SK-N-SH (cell line): ENCODE results near the gene CYLD. TPM values are rescaled to one million over a fixed set of nuclear protein-coding genes. Genes with fewer than 3 reads are reported as not detected.

ENCODE experiments used
- CTCF ChIA-PET: fragments of 300-600, 350-600 bp; formaldehyde crosslinking; extraction: SDS; loops from one replicate; lab custom pipeline; 2021; lab: Yijun Ruan, JAX
- POLR2A ChIA-PET: fragments of 350-600 bp; sonication (Branson Sonifier 250); formaldehyde crosslinking; extraction: SDS; loops from one replicate; lab custom pipeline; 2020; ENCODE audit warnings: antibody characterized with exemption, inconsistent platforms; lab: Yijun Ruan, JAX
- DNase-seq: peaks from one replicate; pipeline ENCODE4 v3.0.0; 2012
- H2AFZ ChIP-seq: fragments of 200-600 bp; sonication (generic); 2 replicates; pipeline ENCODE4 v1.8.1; 2016; ENCODE audit warnings: antibody characterized with exemption, mild to moderate bottlenecking, low read depth
- H3F3A ChIP-seq: fragments of 200-600 bp; sonication (generic); replicated peaks from 2 replicates; pipeline ENCODE3; 2016; ENCODE audit warnings: antibody characterized with exemption, mild to moderate bottlenecking; ENCODE audit not compliant: insufficient read depth
- H3K27ac ChIP-seq, 2 experiments: fragments of 200-500 bp in 1 of 2; fragments of 200-600 bp in 1 of 2; sonication (Bioruptor generic) in 1 of 2; sonication (generic), shearing (Covaris generic) in 1 of 2; 2 replicates each; pipeline versions ENCODE4 v1.5.1 to v1.6.1; 2014 to 2016; ENCODE audit warnings: low read depth in 2 of 2, inconsistent platforms in 1 of 2, low read length in 1 of 2, mild to moderate bottlenecking in 1 of 2, mixed read lengths in 1 of 2
- H3K27me3 ChIP-seq: fragments of 200-600 bp; sonication (generic), shearing (Covaris generic); 2 replicates; pipeline ENCODE4 v1.6.1; 2016; ENCODE audit warnings: mixed run types; ENCODE audit not compliant: insufficient read depth
- H3K36me3 ChIP-seq, 2 experiments: fragments of 200-500 bp in 1 of 2; fragments of 200-600 bp in 1 of 2; sonication (Bioruptor generic) in 1 of 2; sonication (generic) in 1 of 2; replicated peaks in 1 of 2; 2 replicates each; pipeline versions ENCODE3 to v1.5.1; 2014 to 2016; ENCODE audit warnings: low read length in 1 of 2, mild to moderate bottlenecking in 1 of 2; ENCODE audit not compliant: insufficient read depth in 2 of 2, control insufficient read depth in 1 of 2
- H3K4me1 ChIP-seq, 2 experiments: fragments of 200-500 bp in 1 of 2; fragments of 200-600 bp in 1 of 2; sonication (Bioruptor generic) in 1 of 2; sonication (generic), shearing (Covaris generic) in 1 of 2; 2 replicates each; pipeline versions ENCODE4 v1.5.1 to v1.6.1; 2014 to 2016; ENCODE audit warnings: low read depth in 1 of 2, low read length in 1 of 2, mixed run types in 1 of 2; ENCODE audit not compliant: insufficient read depth in 2 of 2, control insufficient read depth in 1 of 2
- H3K4me2 ChIP-seq: fragments of 200-600 bp; sonication (generic), shearing (Covaris generic); 2 replicates; pipeline ENCODE4 v1.6.1; 2017; ENCODE audit warnings: mixed run types
- H3K4me3 ChIP-seq, 2 experiments: fragments of 200-500 bp in 1 of 2; fragments of 200-600 bp in 1 of 2; sonication (Bioruptor generic) in 1 of 2; sonication (generic), shearing (Covaris generic) in 1 of 2; 2 replicates each; pipeline versions ENCODE4 v1.5.1 to v1.8.1; 2014 to 2016; ENCODE audit warnings: low read depth in 2 of 2, inconsistent platforms in 1 of 2, low read length in 1 of 2, mild to moderate bottlenecking in 1 of 2, mixed read lengths in 1 of 2, moderate library complexity in 1 of 2
- H3K79me2 ChIP-seq: fragments of 200-600 bp; sonication (generic); 2 replicates; pipeline ENCODE4 v1.8.1; 2017; ENCODE audit warnings: mild to moderate bottlenecking; ENCODE audit not compliant: insufficient read depth
- H3K9ac ChIP-seq: fragments of 200-600 bp; sonication (generic); 2 replicates; pipeline ENCODE4 v1.6.1; 2017; ENCODE audit warnings: mixed run types
- H3K9me2 ChIP-seq: fragments of 200-600 bp; sonication (generic); 2 replicates; pipeline ENCODE4 v1.6.1; 2017; ENCODE audit warnings: mixed run types
- H3K9me3 ChIP-seq: fragments of 200-600 bp; sonication (generic); 2 replicates; pipeline ENCODE4 v1.6.1; 2017; ENCODE audit warnings: mixed run types, mild to moderate bottlenecking, moderate library complexity
- H4K20me1 ChIP-seq: fragments of 200-600 bp; sonication (generic); 2 replicates; pipeline ENCODE4 v1.6.1; 2017; ENCODE audit warnings: mild to moderate bottlenecking, mixed run types; ENCODE audit not compliant: insufficient read depth
- FOSL2 ChIP-seq: IDR thresholded peaks from 2 replicates; pipeline ENCODE4 v1.4.0; 2012; ENCODE audit warnings: low read depth, mild to moderate bottlenecking, moderate library complexity, borderline replicate concordance
- FOXM1 ChIP-seq: IDR thresholded peaks from 2 replicates; pipeline ENCODE4 v1.4.0; 2012; ENCODE audit warnings: low read depth, mild to moderate bottlenecking
- GATA2 ChIP-seq: sonication (generic); formaldehyde crosslinking; IDR thresholded peaks from 2 replicates; pipeline ENCODE4 v1.5.0; 2020; ENCODE audit warnings: mild to moderate bottlenecking, missing genetic modification reagents
- MXI1 ChIP-seq: IDR thresholded peaks from 2 replicates; pipeline ENCODE4 v1.6.1; 2012; ENCODE audit warnings: mild to moderate bottlenecking, low read depth, low read length, improper control_type of control experiment
- NFIC ChIP-seq: IDR thresholded peaks from 2 replicates; pipeline ENCODE4 v1.4.0; 2012; ENCODE audit warnings: borderline replicate concordance
- POLR2AphosphoS5 ChIP-seq: IDR thresholded peaks from 2 replicates; pipeline ENCODE4 v1.6.1; 2012; ENCODE audit warnings: low read depth, low read length
- RAD21 ChIP-seq: IDR thresholded peaks from 2 replicates; pipeline ENCODE4 v1.6.1; 2012; ENCODE audit warnings: mild to moderate bottlenecking, low read length
- RFX5 ChIP-seq: IDR thresholded peaks from 2 replicates; pipeline ENCODE4 v1.6.1; 2012; ENCODE audit warnings: mild to moderate bottlenecking, improper control_type of control experiment, low read length
- RXRA ChIP-seq: IDR thresholded peaks from 2 replicates; pipeline ENCODE4 v1.4.0; 2012; ENCODE audit warnings: low read depth, mild to moderate bottlenecking, borderline replicate concordance
- TCF12 ChIP-seq: IDR thresholded peaks from 2 replicates; pipeline ENCODE4 v1.4.0; 2012
- YY1 ChIP-seq: IDR thresholded peaks from 2 replicates; pipeline ENCODE4 v1.4.0; 2012; ENCODE audit warnings: low read depth, mild to moderate bottlenecking
- WGBS: methylation state at CpG from one replicate; pipeline ENCODE4 v1.1.6; 2017; ENCODE audit warnings: low lambda C conversion rate; 5-methylcytosine and 5-hydroxymethylcytosine counted together
- polyA plus RNA-seq, 3 experiments: library from polyadenylated mRNA; depleted of rRNA; stranded (reverse); fragments of >200 nt; gene quantifications; 2 replicates each; pipeline ENCODE4 v1.2.3, GENCODE V29; 2012
- TF ChIP-seq, protein P1 (sequence below): IDR thresholded peaks from 2 replicates; pipeline ENCODE4; 2012
- TF ChIP-seq, protein P2 (sequence below): IDR thresholded peaks from 2 replicates; pipeline ENCODE4 v1.4.0; 2012; ENCODE audit warnings: low read depth, borderline replicate concordance
- TF ChIP-seq, protein P3 (sequence below): IDR thresholded peaks from 2 replicates; pipeline ENCODE4 v1.6.1; 2012; ENCODE audit warnings: mild to moderate bottlenecking, low read depth, low read length, moderate library complexity
- TF ChIP-seq, protein P4 (sequence below): IDR thresholded peaks from 2 replicates; pipeline ENCODE4 v1.4.0; 2012; ENCODE audit warnings: low read depth
- TF ChIP-seq, protein P5 (sequence below): fragments of 200-600 bp; sonication (generic); IDR thresholded peaks from 2 replicates; pipeline ENCODE4 v1.6.1; 2017; ENCODE audit warnings: antibody characterized with exemption, mild to moderate bottlenecking, moderate library complexity
- TF ChIP-seq, protein P6 (sequence below): IDR thresholded peaks from 2 replicates; pipeline ENCODE4 v1.4.0; 2012; ENCODE audit warnings: low read depth, borderline replicate concordance

CYLD gene
- polyA plus RNA-seq, 1 of the 3 experiments (the other 2 are of a cell fraction): 6.5 TPM

DNA sequence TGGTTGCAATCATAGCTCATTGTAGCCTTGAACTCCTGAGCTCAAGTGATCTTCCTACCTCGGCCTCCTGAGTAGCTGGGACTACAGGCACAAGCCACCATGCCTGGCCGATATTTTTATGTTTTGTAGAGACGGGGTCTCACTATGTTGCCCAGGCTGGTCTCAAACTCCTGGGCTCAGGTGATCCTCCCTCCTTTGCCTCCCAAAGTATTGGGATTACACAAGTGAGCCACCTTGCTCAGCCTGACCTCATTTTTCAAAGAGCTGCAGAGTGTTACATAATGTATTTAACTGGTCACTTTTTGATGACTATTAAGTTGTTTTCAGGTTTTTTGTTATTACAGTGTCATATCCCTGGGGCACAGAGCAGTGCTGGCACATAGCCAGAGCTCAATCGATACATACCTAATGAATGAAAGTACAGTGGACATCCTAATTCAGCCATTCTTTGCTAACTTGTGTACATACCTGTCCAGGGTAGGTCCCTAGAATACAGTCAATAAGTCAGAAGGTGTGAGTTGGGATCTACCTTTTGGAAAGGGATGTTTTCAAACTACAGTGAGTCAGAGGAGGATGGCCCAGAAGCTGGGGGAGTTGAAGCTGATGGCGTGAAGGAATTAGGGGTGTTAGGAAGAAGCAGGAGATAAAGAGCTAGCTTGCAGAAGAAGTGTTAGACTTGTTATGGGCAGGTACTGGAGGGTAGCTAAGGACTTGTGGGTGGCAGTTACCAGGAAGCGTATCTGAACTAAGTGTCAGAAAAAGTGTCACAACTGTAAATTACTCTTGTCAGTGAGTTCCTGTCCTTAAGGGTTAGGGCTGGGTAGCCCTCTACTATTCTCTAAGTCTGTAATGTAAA, 20.1 kb upstream of the CYLD start:
- Histone ChIP-seq H3K9ac (no peak overlapping the region), H2AFZ (no peak overlapping the region), H3K27me3 (no peaks in the 10 kb centered on the region), H3K9me2 (no peaks in the 10 kb centered on the region), H3K4me1 (peaks cover 0 to 3% of the 10 kb centered on the region in 2 experiments; a peak in 1 of 4 replicates), H3K36me3 (no peaks in the 10 kb centered on the region), H3K79me2 (no peaks in the 10 kb centered on the region), H3K4me3 (no peak overlapping the region), H4K20me1 (no peaks in the 10 kb centered on the region), H3K9me3 (no peaks in the 10 kb centered on the region), H3K27ac (no peak overlapping the region), H3F3A (no peaks in the 10 kb centered on the region), H3K4me2 (no peak overlapping the region)
- TF ChIP-seq, protein P1, sequence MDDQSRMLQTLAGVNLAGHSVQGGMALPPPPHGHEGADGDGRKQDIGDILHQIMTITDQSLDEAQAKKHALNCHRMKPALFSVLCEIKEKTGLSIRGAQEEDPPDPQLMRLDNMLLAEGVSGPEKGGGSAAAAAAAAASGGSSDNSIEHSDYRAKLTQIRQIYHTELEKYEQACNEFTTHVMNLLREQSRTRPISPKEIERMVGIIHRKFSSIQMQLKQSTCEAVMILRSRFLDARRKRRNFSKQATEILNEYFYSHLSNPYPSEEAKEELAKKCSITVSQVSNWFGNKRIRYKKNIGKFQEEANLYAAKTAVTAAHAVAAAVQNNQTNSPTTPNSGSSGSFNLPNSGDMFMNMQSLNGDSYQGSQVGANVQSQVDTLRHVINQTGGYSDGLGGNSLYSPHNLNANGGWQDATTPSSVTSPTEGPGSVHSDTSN: no peak
- TF ChIP-seq FOSL2 (no peak), POLR2AphosphoS5 (no peak), MXI1 (no peak), RAD21 (no peak)
- TF ChIP-seq, protein P2, sequence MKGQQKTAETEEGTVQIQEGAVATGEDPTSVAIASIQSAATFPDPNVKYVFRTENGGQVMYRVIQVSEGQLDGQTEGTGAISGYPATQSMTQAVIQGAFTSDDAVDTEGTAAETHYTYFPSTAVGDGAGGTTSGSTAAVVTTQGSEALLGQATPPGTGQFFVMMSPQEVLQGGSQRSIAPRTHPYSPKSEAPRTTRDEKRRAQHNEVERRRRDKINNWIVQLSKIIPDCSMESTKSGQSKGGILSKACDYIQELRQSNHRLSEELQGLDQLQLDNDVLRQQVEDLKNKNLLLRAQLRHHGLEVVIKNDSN: no peak
- DNase-seq: no peak
- POLR2A ChIA-PET: no interaction called here
- CTCF ChIA-PET: interaction anchor here (1.0 kb wide), 1 partner anchor 56 kb away, joined by 3 read pairs; no protein-coding TSS in a partner anchor
- 60% methylated on average over 6 of the region's 6 CpGs for WGBS

DNA sequence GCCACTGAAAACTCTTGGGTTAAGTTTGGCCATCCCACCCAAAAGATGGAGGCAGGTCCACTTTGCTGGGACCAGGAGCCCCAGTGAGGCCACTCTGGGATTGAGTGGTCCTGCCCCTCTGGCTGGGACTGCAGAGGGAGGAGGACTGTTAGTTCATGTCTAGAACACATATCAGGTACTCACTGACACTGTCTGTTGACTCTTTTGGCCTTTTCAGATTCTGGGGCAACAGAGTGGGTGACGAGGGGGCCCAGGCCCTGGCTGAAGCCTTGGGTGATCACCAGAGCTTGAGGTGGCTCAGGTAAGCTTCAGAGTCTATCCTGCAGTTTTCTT, 19.5 kb upstream of the CYLD start:
- no peak overlapping the region for H2AFZ ChIP-seq
- peaks cover 0 to 3% of the 10 kb centered on the region in 2 experiments; a peak in 1 of 4 replicates for H3K4me1 ChIP-seq
- H3K9me3 ChIP-seq: no peaks in the 10 kb centered on the region
- H3K9me2 ChIP-seq: no peaks in the 10 kb centered on the region
- no peaks in the 10 kb centered on the region for H3K36me3 ChIP-seq
- WGBS: 14% methylated on average over 1 of the region's 1 CpG
- DNase-seq: no peak
- H3K9ac ChIP-seq: no peak overlapping the region
- ChIA-PET POLR2A (no interaction called here), CTCF (interaction anchor here (1.0 kb wide), 1 partner anchor 57 kb away, joined by 3 read pairs; no protein-coding TSS in a partner anchor)
- no peak overlapping the region for H3K4me3 ChIP-seq
- no peaks in the 10 kb centered on the region for H3F3A ChIP-seq
- no peak overlapping the region for H3K27ac ChIP-seq
- no peaks in the 10 kb centered on the region for H3K79me2 ChIP-seq
- no peak overlapping the region for H3K4me2 ChIP-seq
- H4K20me1 ChIP-seq: no peaks in the 10 kb centered on the region
- H3K27me3 ChIP-seq: no peaks in the 10 kb centered on the region
- TF ChIP-seq TCF12 (no peak), RXRA (no peak), MXI1 (no peak), NFIC (no peak), YY1 (no peak), RAD21 (no peak), FOXM1 (no peak), RFX5 (no peak), GATA2 (no peak)
- TF ChIP-seq, protein P3, sequence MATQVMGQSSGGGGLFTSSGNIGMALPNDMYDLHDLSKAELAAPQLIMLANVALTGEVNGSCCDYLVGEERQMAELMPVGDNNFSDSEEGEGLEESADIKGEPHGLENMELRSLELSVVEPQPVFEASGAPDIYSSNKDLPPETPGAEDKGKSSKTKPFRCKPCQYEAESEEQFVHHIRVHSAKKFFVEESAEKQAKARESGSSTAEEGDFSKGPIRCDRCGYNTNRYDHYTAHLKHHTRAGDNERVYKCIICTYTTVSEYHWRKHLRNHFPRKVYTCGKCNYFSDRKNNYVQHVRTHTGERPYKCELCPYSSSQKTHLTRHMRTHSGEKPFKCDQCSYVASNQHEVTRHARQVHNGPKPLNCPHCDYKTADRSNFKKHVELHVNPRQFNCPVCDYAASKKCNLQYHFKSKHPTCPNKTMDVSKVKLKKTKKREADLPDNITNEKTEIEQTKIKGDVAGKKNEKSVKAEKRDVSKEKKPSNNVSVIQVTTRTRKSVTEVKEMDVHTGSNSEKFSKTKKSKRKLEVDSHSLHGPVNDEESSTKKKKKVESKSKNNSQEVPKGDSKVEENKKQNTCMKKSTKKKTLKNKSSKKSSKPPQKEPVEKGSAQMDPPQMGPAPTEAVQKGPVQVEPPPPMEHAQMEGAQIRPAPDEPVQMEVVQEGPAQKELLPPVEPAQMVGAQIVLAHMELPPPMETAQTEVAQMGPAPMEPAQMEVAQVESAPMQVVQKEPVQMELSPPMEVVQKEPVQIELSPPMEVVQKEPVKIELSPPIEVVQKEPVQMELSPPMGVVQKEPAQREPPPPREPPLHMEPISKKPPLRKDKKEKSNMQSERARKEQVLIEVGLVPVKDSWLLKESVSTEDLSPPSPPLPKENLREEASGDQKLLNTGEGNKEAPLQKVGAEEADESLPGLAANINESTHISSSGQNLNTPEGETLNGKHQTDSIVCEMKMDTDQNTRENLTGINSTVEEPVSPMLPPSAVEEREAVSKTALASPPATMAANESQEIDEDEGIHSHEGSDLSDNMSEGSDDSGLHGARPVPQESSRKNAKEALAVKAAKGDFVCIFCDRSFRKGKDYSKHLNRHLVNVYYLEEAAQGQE: no peak
- TF ChIP-seq, protein P4, sequence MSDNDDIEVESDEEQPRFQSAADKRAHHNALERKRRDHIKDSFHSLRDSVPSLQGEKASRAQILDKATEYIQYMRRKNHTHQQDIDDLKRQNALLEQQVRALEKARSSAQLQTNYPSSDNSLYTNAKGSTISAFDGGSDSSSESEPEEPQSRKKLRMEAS: no peak
- TF ChIP-seq, protein P5, sequence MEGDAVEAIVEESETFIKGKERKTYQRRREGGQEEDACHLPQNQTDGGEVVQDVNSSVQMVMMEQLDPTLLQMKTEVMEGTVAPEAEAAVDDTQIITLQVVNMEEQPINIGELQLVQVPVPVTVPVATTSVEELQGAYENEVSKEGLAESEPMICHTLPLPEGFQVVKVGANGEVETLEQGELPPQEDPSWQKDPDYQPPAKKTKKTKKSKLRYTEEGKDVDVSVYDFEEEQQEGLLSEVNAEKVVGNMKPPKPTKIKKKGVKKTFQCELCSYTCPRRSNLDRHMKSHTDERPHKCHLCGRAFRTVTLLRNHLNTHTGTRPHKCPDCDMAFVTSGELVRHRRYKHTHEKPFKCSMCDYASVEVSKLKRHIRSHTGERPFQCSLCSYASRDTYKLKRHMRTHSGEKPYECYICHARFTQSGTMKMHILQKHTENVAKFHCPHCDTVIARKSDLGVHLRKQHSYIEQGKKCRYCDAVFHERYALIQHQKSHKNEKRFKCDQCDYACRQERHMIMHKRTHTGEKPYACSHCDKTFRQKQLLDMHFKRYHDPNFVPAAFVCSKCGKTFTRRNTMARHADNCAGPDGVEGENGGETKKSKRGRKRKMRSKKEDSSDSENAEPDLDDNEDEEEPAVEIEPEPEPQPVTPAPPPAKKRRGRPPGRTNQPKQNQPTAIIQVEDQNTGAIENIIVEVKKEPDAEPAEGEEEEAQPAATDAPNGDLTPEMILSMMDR: no peak
- TF ChIP-seq, protein P6, sequence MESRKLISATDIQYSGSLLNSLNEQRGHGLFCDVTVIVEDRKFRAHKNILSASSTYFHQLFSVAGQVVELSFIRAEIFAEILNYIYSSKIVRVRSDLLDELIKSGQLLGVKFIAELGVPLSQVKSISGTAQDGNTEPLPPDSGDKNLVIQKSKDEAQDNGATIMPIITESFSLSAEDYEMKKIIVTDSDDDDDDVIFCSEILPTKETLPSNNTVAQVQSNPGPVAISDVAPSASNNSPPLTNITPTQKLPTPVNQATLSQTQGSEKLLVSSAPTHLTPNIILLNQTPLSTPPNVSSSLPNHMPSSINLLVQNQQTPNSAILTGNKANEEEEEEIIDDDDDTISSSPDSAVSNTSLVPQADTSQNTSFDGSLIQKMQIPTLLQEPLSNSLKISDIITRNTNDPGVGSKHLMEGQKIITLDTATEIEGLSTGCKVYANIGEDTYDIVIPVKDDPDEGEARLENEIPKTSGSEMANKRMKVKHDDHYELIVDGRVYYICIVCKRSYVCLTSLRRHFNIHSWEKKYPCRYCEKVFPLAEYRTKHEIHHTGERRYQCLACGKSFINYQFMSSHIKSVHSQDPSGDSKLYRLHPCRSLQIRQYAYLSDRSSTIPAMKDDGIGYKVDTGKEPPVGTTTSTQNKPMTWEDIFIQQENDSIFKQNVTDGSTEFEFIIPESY: no peak
